Type B pancreatic cell (in vitro differentiated cells): ENCODE results near the gene EPS8L3. TPM values are rescaled to one million over a fixed set of nuclear protein-coding genes. Genes with fewer than 3 reads are reported as not detected.

Experiments
- DNase-seq: peaks from one replicate; pipeline ENCODE4 v3.0.0; 2021; ENCODE audit warnings: mixed read lengths; ENCODE audit not compliant: unreplicated experiment; ENCODE audit errors: extremely low spot score
- H3K27ac Mint-ChIP-seq: 2 replicates; pipeline ENCODE4 v1.8.0; 2021; ENCODE audit warnings: mild to moderate bottlenecking, mixed read lengths
- H3K27me3 Mint-ChIP-seq: 2 replicates; pipeline ENCODE4 v1.8.0; 2021; ENCODE audit warnings: mixed read lengths
- H3K36me3 Mint-ChIP-seq: 2 replicates; pipeline ENCODE4 v1.8.0; 2021; ENCODE audit warnings: mixed read lengths
- H3K4me1 Mint-ChIP-seq: one replicate; pipeline ENCODE4 v1.8.0; 2021; ENCODE audit warnings: mixed read lengths; ENCODE audit not compliant: unreplicated experiment
- H3K4me3 Mint-ChIP-seq: 2 replicates; pipeline ENCODE4 v1.8.0; 2021; ENCODE audit warnings: mild to moderate bottlenecking, mixed read lengths
- H3K9me3 Mint-ChIP-seq: 2 replicates; pipeline ENCODE4 v1.8.0; 2021; ENCODE audit warnings: mixed read lengths
- CTCF ChIP-seq: fragments of 200-600 bp; sonication (generic); conservative IDR thresholded peaks from 2 replicates; pipeline ENCODE4 v1.5.0; 2021; ENCODE audit warnings: antibody characterized with exemption, mild to moderate bottlenecking
- total RNA-seq: library from RNA; stranded (reverse); gene quantifications from 2 replicates; pipeline ENCODE4 v1.2.1, GENCODE V29; 2021; ENCODE audit warnings: low replicate concordance

EPS8L3 gene
- total RNA-seq, 1 donor from 2014 or later: 9.9 TPM

- Mint-ChIP-seq H3K36me3 (no peaks in the 10 kb centered on the region), H3K4me1 (peaks cover 5% of the 10 kb centered on the region), H3K9me3 (peaks cover 5% of the 10 kb centered on the region), H3K27ac (no peak overlapping the region), H3K4me3 (no peak overlapping the region), H3K27me3 (no peaks in the 10 kb centered on the region)
- TF ChIP-seq CTCF: no peak
- no peak for DNase-seq
Measured at GRCh38 chr1:109724933-109725332, 38.8 kb downstream of the EPS8L3 start.

GRCh38 chr1:109722908-109723691 is 40.6 kb downstream of the EPS8L3 start:
- no peak overlapping the region for H3K4me3 Mint-ChIP-seq
- TF ChIP-seq CTCF: no peak
- peaks cover 5% of the 10 kb centered on the region for H3K9me3 Mint-ChIP-seq
- no peaks in the 10 kb centered on the region for H3K27me3 Mint-ChIP-seq
- no peaks in the 10 kb centered on the region for H3K36me3 Mint-ChIP-seq
- no peak overlapping the region for H3K27ac Mint-ChIP-seq
- peaks cover 5% of the 10 kb centered on the region for H3K4me1 Mint-ChIP-seq
- DNase-seq: no peak

GRCh38 chr1:109721971-109722370 is 41.8 kb downstream of the EPS8L3 start:
- H3K27me3 Mint-ChIP-seq: no peaks in the 10 kb centered on the region
- H3K4me3 Mint-ChIP-seq: no peak overlapping the region
- H3K4me1 Mint-ChIP-seq: peaks cover 10% of the 10 kb centered on the region
- H3K27ac Mint-ChIP-seq: no peak overlapping the region
- peaks cover 5% of the 10 kb centered on the region for H3K9me3 Mint-ChIP-seq
- no peak for TF ChIP-seq CTCF
- DNase-seq: no peak
- no peaks in the 10 kb centered on the region for H3K36me3 Mint-ChIP-seq

GRCh38 chr1:109721042-109721441 is 42.7 kb downstream of the EPS8L3 start:
- no peak for TF ChIP-seq CTCF
- peaks cover 5% of the 10 kb centered on the region for H3K9me3 Mint-ChIP-seq
- peaks cover 9% of the 10 kb centered on the region for H3K4me1 Mint-ChIP-seq

GRCh38 chr1:109719337-109719837 is 44.3 kb downstream of the EPS8L3 start:
- Mint-ChIP-seq H3K27ac (no peak overlapping the region), H3K4me1 (peaks cover 4% of the 10 kb centered on the region), H3K36me3 (no peaks in the 10 kb centered on the region), H3K4me3 (no peak overlapping the region), H3K9me3 (no peaks in the 10 kb centered on the region), H3K27me3 (no peaks in the 10 kb centered on the region)
- TF ChIP-seq CTCF: no peak
- no peak for DNase-seq

More at GRCh38 chr1:109721042-109721441, 42.7 kb downstream of the EPS8L3 start:
- H3K36me3 Mint-ChIP-seq: no peaks in the 10 kb centered on the region
- no peaks in the 10 kb centered on the region for H3K27me3 Mint-ChIP-seq
- DNase-seq: no peak
- no peak overlapping the region for H3K4me3 Mint-ChIP-seq
- H3K27ac Mint-ChIP-seq: no peak overlapping the region
